Effector CD4-positive, alpha-beta T cell (primary cell): ENCODE data around the gene PRKCA.
"Not testable (repeated sequence)": the region's sequence is repeated elsewhere in the genome, so short reads cannot be mapped to it uniquely, and the experiment has no call there.

Source experiments
- DNase-seq: peaks from one replicate; pipeline ENCODE4 v3.0.0-alpha.2; 2020

The PRKCA gene

DNA sequence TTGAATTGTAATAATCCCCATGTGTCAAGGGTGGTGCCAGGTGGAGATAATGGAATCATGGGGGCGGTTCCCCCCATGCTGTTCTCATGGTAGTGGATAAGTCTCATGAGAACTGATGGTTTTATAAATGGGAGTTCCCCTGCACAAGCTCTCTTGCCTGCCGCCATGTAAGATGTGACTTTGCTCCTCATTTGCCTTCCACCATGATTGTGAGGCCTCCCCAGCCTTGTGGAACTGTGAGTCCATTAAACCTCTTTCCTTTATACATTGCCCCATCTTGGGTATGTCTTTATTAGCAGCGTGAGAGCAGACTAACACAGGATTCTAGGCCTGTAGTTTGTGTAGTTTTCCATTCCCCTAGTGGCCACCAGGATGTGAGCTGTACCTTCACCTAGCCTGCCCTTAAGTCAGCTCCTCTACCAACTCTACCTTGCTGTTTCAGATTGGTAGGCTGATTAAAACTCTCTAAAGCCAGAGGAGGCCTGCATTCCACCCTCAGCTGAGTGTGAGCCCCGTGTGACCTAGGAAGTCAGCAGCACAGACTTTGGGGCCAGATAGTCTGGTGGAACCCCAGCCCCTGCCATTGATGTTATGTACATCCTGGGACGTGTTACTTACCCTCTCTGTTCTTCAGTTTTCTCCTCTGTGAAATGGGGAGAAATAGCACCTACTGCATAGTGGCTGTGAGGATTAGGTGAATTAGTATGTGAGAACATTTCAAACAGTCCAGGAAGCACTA lies 280.1 kb downstream of the PRKCA start:
- DNase-seq = no peak

DNA sequence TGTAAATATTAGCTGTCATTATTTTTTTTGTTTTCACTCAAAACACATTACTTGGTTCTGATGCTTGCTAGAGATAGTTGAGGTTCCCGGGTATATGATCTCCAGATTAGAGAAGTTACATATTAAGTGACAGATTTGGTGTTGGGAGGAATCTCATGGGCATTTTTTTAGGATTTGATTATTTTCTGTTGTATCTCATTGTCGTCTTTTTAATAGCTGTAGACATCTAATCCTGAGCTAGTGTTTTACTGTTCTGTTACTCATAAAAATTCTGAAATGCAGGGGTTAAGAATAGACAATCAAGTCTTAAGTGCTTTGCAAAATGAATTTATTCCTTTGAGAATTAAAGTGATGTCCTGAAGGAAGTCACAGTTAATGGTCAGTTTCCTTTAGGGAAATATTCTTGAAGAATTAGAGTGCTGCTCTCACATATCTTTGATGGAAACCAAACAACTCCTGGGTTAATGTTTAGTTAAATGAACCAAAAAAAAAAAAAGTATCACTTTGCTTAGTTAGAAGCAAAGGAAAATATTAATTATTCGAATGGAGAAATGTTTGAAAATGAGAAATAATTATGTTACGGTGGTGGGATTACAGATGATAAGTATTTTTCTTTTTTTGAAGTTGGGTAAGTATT lies 280.8 kb downstream of the PRKCA start:
- DNase-seq = no peak

DNA sequence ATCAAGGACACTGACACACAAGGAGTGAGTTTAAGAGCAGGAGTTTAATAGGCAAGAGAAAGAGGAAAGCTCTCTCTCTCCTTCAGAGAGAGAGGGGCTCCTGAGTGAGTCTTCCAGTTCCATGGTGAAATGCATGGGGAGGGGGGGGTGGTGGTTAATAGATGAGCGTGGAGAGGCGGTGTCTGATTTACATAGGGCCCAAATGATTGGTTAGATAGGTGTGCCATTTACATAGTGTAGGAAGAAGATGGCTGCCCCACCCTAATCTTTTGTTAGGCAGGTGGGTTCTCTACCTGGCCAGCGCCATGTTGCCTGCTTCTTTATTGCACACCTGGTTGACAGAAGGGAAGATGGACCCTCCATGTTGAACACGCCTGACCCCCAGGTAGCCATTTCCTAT lies 282.5 kb downstream of the PRKCA start:
- DNase-seq = no peak

DNA sequence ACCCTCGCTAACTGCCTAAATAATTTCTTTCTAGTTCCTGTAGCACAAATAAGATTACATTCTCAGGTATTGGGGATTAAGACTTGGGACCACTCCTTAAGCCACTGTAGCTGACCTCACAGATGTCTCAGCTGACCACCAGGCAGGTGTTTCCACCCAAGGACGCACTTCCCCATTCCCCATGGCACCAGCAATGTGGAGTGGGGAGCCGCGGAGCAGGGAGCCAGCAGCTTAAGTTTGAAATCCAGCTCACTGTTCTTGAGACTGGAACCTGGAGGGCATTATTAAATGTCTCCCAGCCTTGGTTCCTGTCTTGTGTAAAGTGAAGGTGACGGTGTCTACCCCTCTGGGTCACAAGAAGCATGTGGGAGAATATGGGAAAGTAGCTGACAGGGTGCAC lies 283.1 kb downstream of the PRKCA start:
- DNase-seq = no peak

DNA sequence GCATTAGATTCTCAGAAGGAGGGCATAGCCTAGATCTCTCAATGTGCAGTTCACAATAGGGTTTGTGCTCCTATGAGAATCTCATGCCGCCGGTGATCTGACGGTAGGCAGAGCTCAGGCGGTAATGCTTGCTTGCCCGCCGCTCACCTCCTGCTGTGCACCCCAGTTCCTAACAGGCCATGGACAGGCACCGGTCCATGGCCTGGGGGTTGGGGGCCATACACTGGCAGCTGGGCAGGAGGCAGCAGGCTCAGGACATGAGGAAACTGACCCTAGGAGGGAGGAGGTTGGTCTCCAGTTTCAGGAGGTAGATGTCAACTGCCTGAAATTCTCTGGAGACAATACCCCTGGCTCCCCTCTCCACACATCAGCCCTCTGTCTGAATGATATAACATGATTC lies 287.5 kb downstream of the PRKCA start:
- no peak for DNase-seq

- DNase-seq = no peak
Measured at GRCh38 chr17:66593116-66593515, 290.7 kb downstream of the PRKCA start.

DNA sequence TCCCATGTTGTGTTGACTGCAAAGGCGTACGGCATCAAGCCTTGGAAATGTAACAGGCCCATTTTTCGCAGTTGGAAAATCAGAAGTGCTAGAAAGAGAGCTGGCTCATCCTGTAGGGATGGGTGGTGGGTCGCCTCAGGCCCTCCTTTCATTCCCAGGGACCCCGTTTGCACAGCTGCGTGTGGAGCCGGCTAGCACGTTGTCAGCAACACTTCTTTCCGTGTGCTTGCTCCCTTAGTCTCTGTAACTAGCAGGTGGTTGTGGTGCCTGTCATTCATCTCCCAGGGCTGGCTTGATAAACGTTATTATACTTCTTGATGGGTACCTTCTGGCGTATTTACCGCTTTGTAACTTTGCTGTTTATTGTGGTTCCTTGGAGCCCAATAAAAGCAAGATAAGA lies 293.5 kb downstream of the PRKCA start:
- no peak for DNase-seq

- no peak for DNase-seq
Measured at GRCh38 chr17:66602659-66603384, 300.4 kb downstream of the PRKCA start.

- DNase-seq = no peak
Measured at GRCh38 chr17:66604376-66604775, 302.0 kb downstream of the PRKCA start.

GRCh38 chr17:66605541-66605940 lies 303.1 kb downstream of the PRKCA start:
- no peak for DNase-seq

DNA sequence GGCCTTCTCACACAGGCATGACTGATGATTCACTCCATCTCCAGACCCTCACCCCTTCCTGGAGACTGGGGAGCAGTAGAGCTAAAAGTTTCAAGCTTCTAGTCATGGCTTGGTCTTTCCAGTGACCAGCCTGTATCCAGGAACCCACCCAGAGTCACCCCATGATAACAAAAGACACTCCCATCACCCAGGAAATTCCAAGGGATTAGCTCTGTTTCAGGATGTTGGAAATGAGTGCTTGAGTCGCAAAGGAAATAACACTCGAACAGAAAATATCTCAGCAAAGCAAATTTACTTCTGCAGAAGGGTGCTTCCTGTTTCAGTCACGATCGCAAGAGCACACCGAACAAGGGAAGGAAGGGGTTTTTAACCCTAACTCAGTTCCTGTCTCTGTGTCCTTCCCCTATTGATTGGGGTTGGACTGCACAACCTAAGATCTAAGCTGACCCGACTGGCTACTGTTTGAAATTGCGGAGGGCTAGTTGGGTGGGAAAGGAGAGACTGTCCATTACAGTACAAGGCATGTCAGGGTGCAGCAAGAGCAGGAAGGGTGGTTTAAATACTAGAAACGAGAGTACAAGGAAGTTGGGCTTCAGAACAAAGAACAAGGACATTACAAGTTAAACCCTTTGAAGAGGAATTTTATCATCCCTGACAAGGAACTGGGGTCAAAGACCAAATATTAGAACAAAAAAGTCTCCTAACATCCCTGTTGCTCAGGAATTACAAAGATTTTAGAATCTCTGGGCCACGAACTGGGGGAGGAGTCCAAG lies 308.1 kb downstream of the PRKCA start:
- no peak for DNase-seq

GRCh38 chr17:66611397-66611796 lies 309.0 kb downstream of the PRKCA start:
- DNase-seq = no peak

DNA sequence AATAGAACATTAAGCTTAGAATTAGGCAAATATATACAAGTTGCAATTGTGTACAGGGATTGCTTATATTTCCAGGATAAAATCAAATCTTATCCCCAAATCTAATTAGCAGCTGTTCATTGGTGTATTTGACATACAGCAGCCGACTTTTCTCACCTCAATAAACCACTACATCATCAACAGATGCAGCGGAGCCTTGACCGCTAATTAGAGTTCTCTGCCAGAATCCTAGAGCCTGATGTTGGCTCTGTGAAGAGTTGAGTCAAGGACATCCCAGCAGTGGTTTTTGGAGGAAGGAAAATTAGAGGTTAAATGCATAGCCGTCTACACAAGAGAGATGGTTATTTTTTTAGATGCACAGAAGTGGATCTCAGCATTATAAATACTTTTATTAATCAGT lies 310.6 kb downstream of the PRKCA start:
- DNase-seq = no peak

- no peak for DNase-seq
Measured at GRCh38 chr17:66614469-66614868, 312.1 kb downstream of the PRKCA start.

- no peak for DNase-seq
Measured at GRCh38 chr17:66619206-66619605, 316.8 kb downstream of the PRKCA start.

GRCh38 chr17:66620528-66620927 lies 318.1 kb downstream of the PRKCA start:
- DNase-seq = no peak

- DNase-seq = not testable (repeated sequence)
Measured at GRCh38 chr17:66624630-66625029, 322.2 kb downstream of the PRKCA start.

DNA sequence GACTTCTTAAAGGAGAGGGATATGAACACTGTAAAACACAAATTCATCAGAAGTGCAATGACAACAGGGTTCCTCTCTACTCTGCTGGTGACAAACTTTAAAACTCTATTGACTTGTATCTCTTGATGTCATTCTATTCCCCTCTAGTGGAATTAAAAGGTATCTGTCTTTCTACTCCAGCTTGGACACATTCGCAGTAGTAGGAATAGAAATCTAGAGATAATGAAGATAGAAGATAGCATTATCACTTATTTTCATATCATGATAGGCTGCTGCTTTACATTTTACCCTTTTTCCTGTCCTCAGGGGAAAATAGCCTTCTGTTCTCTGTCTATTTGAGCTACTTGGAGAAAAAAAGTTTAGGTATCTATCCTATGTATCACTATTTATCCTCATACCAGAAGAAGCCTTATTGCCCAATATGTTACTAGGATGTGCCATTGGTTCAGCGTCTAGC lies 322.9 kb downstream of the PRKCA start:
- DNase-seq = no peak

GRCh38 chr17:66627985-66628384 lies 325.6 kb downstream of the PRKCA start:
- DNase-seq = no peak

GRCh38 chr17:66629762-66630161 lies 327.3 kb downstream of the PRKCA start:
- no peak for DNase-seq

DNA sequence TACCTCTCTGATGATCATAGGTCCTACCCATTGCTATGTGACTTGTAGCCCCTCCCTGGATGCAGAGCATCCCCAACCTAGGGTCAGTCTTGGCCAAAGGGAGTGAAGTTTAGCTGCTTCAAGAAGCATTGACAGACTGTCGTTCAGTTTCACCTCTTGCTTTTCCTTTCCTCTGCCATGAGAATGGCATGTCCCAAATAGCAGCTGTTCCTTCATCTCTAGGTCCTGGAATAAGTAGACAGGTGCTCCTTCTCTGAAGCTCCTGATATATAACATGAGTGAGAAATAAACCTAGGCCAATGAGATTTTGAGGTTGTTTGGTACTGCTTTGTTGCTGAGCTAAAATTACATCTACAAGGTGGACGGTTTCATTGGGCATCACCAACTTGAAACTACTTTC lies 328.0 kb downstream of the PRKCA start:
- DNase-seq = no peak

GRCh38 chr17:66630828-66631472 lies 328.5 kb downstream of the PRKCA start:
- no peak for DNase-seq

GRCh38 chr17:66632731-66633130 lies 330.3 kb downstream of the PRKCA start:
- DNase-seq = no peak
